Prostate gland (tissue), 2 donors: Measurements from ENCODE around the gene CACNA1D.

Experiments
- CTCF ChIP-seq, 4 experiments: fragments of 200-600 bp in 2 of 4; fragments of 450-650 bp in 2 of 4; sonication (generic) in 2 of 4; IDR thresholded peaks; 1 replicate in 3 of 4; 2 replicates in 1 of 4; pipeline ENCODE4 v1.5.1; 2016 to 2019; ENCODE audit warnings: antibody characterized with exemption in 4 of 4, mild to moderate bottlenecking in 2 of 4, moderate library complexity in 2 of 4
- POLR2A ChIP-seq: fragments of 450-650 bp; IDR thresholded peaks from one replicate; pipeline ENCODE4 v1.6.1; 2016; ENCODE audit warnings: antibody characterized with exemption, mild to moderate bottlenecking
- POLR2AphosphoS5 ChIP-seq: sonication (generic); formaldehyde crosslinking; IDR thresholded peaks from one replicate; pipeline ENCODE4 v1.6.1; 2017; ENCODE audit warnings: antibody characterized with exemption

- TF ChIP-seq CTCF (IDR thresholded peaks at IDR 0.05): no peak
- no peak for TF ChIP-seq POLR2A
- TF ChIP-seq POLR2AphosphoS5: no peak
Measured at GRCh38 chr3:53833700-53834099, 339.3 kb downstream of the CACNA1D start.
